Dendritic cell treated with granulocyte-macrophage colony-stimulating factor and Interleukin-4, amounts not matched to agents 40 ng/mL and 50 ng/mL, for 4 days (primary cell): Measurements from ENCODE around the gene MYH16.
"Not testable (repeated sequence)": the region's sequence is repeated elsewhere in the genome, so short reads cannot be mapped to it uniquely, and the experiment has no call there.

Experiments
- H3K27ac Mint-ChIP-seq: one replicate; pipeline ENCODE4 v1.8.0; 2022; ENCODE audit warnings: mild to moderate bottlenecking, mixed read lengths
- H3K27me3 Mint-ChIP-seq: one replicate; pipeline ENCODE4 v1.8.0; 2022; ENCODE audit warnings: mild to moderate bottlenecking, mixed read lengths
- H3K36me3 Mint-ChIP-seq: one replicate; pipeline ENCODE4 v1.8.0; 2022; ENCODE audit warnings: low read depth, mixed read lengths
- H3K4me1 Mint-ChIP-seq: one replicate; pipeline ENCODE4 v1.8.0; 2022; ENCODE audit warnings: low read depth, mixed read lengths
- H3K4me3 Mint-ChIP-seq: one replicate; pipeline ENCODE4 v1.8.0; 2022; ENCODE audit warnings: mild to moderate bottlenecking, moderate library complexity, mixed read lengths
- H3K9me3 Mint-ChIP-seq: one replicate; pipeline ENCODE4 v1.8.0; 2022; ENCODE audit warnings: mixed read lengths
- intact Hi-C: fragments of 100-400 bp; cut with micrococcal nuclease; formaldehyde crosslinking; loops from one replicate; pipeline ENCODE4 v1.15.0; 2022

The MYH16 gene

GRCh38 chr7:99272476-99273045 lies at the start of gene MYH16:
MYH16 (plus strand) TSS chr7:99272839.
- Mint-ChIP-seq H3K36me3 (no peaks in the 10 kb centered on the region), H3K4me1 (peaks cover 10% of the 10 kb centered on the region), H3K4me3 (no peak within 1 kb of the TSS), H3K27ac (no peak within 1 kb of the TSS), H3K9me3 (no peaks in the 10 kb centered on the region), H3K27me3 (peaks cover 2% of the 10 kb centered on the region)
- intact Hi-C loops = no loop called here

- H3K27me3 Mint-ChIP-seq, H3K36me3 Mint-ChIP-seq, H3K27ac Mint-ChIP-seq, H3K4me3 Mint-ChIP-seq, intact Hi-C loops: not testable (repeated sequence)
- H3K9me3 Mint-ChIP-seq = peaks cover 13% of the 10 kb centered on the region
- peaks cover 14% of the 10 kb centered on the region for H3K4me1 Mint-ChIP-seq
Observed at GRCh38 chr7:99224263-99224898, 48.3 kb upstream of the MYH16 start.

DNA sequence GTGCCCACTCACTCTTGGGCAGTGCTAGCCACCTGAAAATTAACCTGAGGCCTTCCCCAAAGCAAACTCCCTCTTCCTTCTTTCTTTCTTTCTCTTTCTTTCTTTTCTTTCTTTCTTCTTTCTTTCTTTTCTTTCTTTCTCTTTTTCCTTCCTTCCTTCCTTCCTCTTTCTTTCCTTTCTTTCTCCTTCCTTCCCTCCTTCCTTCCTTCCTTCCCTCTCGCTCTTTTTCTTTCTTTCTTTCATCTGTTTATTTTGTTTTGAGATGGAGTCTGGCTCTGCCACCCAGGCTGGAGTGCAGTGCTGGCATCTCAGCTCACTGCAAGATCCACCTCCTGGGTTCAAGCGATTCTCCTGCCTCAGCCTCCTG lies 47.8 kb upstream of the MYH16 start:
- Mint-ChIP-seq H3K36me3 (no peaks in the 10 kb centered on the region), H3K4me3 (no peak overlapping the region), H3K4me1 (peaks cover 14% of the 10 kb centered on the region), H3K27ac (no peak overlapping the region), H3K27me3 (no peaks in the 10 kb centered on the region), H3K9me3 (peaks cover 13% of the 10 kb centered on the region)
- intact Hi-C loops = no loop called here

DNA sequence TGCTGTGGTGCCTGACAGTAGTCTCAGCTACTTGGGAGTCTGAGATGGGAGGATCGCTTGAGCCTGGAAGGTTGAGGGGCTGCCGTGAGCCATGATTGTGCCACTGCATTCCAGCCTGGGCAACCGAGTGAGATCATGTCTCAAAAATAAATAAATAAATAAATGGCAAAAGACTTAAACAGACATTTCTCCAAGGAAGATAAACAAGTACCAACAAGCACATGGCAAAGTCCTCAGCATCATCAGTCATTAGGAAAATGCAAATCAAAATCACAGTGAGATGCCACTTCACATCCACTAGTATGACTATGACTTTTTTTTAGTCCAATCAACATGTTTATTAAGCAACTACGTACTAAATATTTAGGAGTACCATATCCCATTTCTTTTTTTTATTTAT lies 43.4 kb upstream of the MYH16 start:
- no peak overlapping the region for H3K27ac Mint-ChIP-seq
- intact Hi-C loops = no loop called here

GRCh38 chr7:99232082-99232770 lies 40.4 kb upstream of the MYH16 start:
- no peaks in the 10 kb centered on the region for H3K27me3 Mint-ChIP-seq
- no peak overlapping the region for H3K27ac Mint-ChIP-seq
- H3K4me1 Mint-ChIP-seq = no peaks in the 10 kb centered on the region
- intact Hi-C loops = no loop called here
- no peaks in the 10 kb centered on the region for H3K36me3 Mint-ChIP-seq
- no peak overlapping the region for H3K4me3 Mint-ChIP-seq
- no peaks in the 10 kb centered on the region for H3K9me3 Mint-ChIP-seq

More for the DNA sequence above, 43.4 kb upstream of the MYH16 start:
- H3K36me3 Mint-ChIP-seq = no peaks in the 10 kb centered on the region
- no peaks in the 10 kb centered on the region for H3K27me3 Mint-ChIP-seq
- H3K4me3 Mint-ChIP-seq = no peak overlapping the region
- H3K4me1 Mint-ChIP-seq = peaks cover 10% of the 10 kb centered on the region
- H3K9me3 Mint-ChIP-seq = no peaks in the 10 kb centered on the region

GRCh38 chr7:99232955-99233354 lies 39.7 kb upstream of the MYH16 start:
- H3K9me3 Mint-ChIP-seq, H3K4me1 Mint-ChIP-seq, H3K4me3 Mint-ChIP-seq, intact Hi-C loops, H3K27ac Mint-ChIP-seq, H3K36me3 Mint-ChIP-seq, H3K27me3 Mint-ChIP-seq: not testable (repeated sequence)

GRCh38 chr7:99234185-99234584 lies 38.5 kb upstream of the MYH16 start:
- Mint-ChIP-seq H3K36me3 (no peaks in the 10 kb centered on the region), H3K4me1 (no peaks in the 10 kb centered on the region), H3K27ac (no peak overlapping the region), H3K27me3 (peaks cover 6% of the 10 kb centered on the region), H3K9me3 (no peaks in the 10 kb centered on the region), H3K4me3 (no peak overlapping the region)
- intact Hi-C loops = no loop called here

- Mint-ChIP-seq H3K4me3 (no peak overlapping the region), H3K36me3 (no peaks in the 10 kb centered on the region), H3K27me3 (peaks cover 7% of the 10 kb centered on the region), H3K9me3 (no peaks in the 10 kb centered on the region), H3K27ac (no peak overlapping the region), H3K4me1 (no peaks in the 10 kb centered on the region)
- intact Hi-C loops = no loop called here
Observed at GRCh38 chr7:99235925-99236324, 36.7 kb upstream of the MYH16 start.

GRCh38 chr7:99237876-99238275 lies 34.8 kb upstream of the MYH16 start:
- intact Hi-C loops, H3K36me3 Mint-ChIP-seq, H3K4me1 Mint-ChIP-seq, H3K27me3 Mint-ChIP-seq, H3K27ac Mint-ChIP-seq, H3K4me3 Mint-ChIP-seq, H3K9me3 Mint-ChIP-seq: not testable (repeated sequence)

DNA sequence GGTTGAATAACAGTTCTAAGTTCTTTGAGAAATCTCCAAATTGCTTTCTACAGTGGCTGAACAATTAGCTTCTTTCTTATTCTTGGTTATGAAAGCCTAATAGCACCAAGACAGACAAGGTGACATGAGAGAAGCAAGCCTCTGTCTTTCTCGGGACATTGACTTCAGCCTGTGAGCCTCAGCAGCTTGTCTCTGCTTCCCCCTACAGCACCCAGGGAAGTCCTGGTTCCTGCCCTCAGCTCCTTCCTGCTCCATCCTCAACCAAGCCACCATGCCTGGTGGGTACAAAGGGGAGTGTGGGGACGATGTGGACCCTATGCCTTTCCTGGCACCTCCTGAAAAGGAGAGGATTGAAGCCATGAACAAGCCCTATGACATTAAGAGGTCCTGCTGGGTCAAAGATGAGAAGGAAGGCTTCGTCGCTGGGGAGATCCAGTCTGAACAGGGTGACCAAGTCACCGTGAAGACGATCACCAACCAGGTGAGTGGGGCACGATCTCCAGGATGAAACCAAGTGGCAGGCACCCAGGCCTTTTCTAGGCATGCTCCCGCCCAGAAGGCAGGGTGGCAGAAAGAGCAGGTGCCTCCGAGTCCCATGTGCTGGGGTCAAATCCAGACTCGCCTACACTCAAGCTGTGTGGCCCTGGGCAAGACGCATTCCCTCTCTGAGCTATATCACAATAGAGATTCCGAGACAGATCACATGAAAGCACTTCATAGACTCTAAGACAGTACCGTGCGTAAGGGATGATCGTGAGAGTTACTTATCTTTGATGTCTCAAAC lies 33.9 kb upstream of the MYH16 start:
- intact Hi-C loops = no loop called here
- H3K9me3 Mint-ChIP-seq = no peaks in the 10 kb centered on the region

GRCh38 chr7:99242682-99243081 lies 30.0 kb upstream of the MYH16 start:
- Mint-ChIP-seq H3K36me3 (no peaks in the 10 kb centered on the region), H3K9me3 (no peaks in the 10 kb centered on the region), H3K27me3 (peaks cover 7% of the 10 kb centered on the region), H3K27ac (no peak overlapping the region), H3K4me1 (peaks cover 7% of the 10 kb centered on the region), H3K4me3 (no peak overlapping the region)
- intact Hi-C loops = no loop called here

More for the DNA sequence above, 33.9 kb upstream of the MYH16 start:
- Mint-ChIP-seq H3K27ac (no peak overlapping the region), H3K4me1 (no peaks in the 10 kb centered on the region), H3K36me3 (no peaks in the 10 kb centered on the region), H3K27me3 (peaks cover 7% of the 10 kb centered on the region), H3K4me3 (no peak overlapping the region)

DNA sequence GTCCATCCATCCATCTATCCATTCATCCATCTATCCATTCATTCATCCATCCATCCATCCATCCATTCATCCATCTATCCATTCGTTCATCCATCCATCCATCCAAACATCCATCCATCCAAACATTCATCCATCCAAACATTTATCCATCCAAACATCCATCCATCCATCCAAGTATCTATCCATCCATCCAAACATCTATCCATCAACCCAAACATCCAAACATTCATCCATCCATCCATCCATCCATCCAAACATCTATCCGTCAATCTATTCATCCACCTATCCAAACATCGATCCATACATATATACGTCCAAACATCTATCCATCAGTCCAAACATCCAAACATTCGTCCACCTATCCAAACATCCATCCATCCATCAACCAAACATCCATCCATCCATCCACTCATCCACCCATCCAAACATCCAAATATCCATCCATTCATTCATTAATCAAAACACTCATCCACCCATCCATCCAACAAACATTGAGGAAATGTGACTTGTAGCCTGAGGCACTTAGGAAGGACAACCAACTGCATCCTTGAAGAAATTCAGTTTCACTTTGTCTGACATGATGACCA lies 28.8 kb upstream of the MYH16 start:
- no peak overlapping the region for H3K27ac Mint-ChIP-seq
- H3K4me3 Mint-ChIP-seq = no peak overlapping the region
- H3K4me1 Mint-ChIP-seq = peaks cover 19% of the 10 kb centered on the region
- intact Hi-C loops = no loop called here
- H3K27me3 Mint-ChIP-seq = peaks cover 4% of the 10 kb centered on the region
- H3K9me3 Mint-ChIP-seq = no peaks in the 10 kb centered on the region
- no peaks in the 10 kb centered on the region for H3K36me3 Mint-ChIP-seq

DNA sequence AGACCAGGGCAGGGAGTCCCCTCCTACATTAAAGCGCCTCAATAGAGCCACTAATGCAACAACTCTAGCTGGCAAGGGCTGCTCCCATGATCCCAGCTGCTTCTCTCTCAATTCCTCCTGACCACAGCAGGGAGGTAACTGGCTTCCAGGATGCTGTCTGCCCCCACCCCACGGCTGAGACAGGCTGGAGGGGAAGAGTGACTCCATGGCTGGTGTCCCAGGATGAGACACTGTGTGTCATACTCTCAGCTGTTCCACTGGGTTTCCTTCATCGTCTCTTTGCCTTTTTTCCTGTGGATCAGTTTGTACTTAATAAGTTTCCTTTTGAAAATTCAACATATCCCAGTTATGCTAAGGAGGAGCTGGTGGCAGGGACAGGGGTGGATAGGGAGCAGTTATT lies 27.7 kb upstream of the MYH16 start:
- intact Hi-C loops = no loop called here
- no peaks in the 10 kb centered on the region for H3K9me3 Mint-ChIP-seq
- no peaks in the 10 kb centered on the region for H3K36me3 Mint-ChIP-seq
- peaks cover 21% of the 10 kb centered on the region for H3K4me1 Mint-ChIP-seq
- H3K27ac Mint-ChIP-seq = no peak overlapping the region
- H3K4me3 Mint-ChIP-seq = no peak overlapping the region
- peaks cover 1% of the 10 kb centered on the region for H3K27me3 Mint-ChIP-seq
